NCI-H748 treated with DMSO at 0.1 percent for 48 hours (cell line): Measurements from ENCODE around the gene SUSD5.
"Not testable (repeated sequence)": the region's sequence is repeated elsewhere in the genome, so short reads cannot be mapped to it uniquely, and the experiment has no call there.

Experiments
- DNase-seq: peaks from one replicate; lab custom pipeline; 2025; lab: John Stamatoyannopoulos, UW

Gene SUSD5

GRCh38 chr3:33194303-33194702, 24.3 kb downstream of the SUSD5 start:
- no peak for DNase-seq

GRCh38 chr3:33187368-33187634, 31.3 kb downstream of the SUSD5 start:
- DNase-seq: no peak

DNA sequence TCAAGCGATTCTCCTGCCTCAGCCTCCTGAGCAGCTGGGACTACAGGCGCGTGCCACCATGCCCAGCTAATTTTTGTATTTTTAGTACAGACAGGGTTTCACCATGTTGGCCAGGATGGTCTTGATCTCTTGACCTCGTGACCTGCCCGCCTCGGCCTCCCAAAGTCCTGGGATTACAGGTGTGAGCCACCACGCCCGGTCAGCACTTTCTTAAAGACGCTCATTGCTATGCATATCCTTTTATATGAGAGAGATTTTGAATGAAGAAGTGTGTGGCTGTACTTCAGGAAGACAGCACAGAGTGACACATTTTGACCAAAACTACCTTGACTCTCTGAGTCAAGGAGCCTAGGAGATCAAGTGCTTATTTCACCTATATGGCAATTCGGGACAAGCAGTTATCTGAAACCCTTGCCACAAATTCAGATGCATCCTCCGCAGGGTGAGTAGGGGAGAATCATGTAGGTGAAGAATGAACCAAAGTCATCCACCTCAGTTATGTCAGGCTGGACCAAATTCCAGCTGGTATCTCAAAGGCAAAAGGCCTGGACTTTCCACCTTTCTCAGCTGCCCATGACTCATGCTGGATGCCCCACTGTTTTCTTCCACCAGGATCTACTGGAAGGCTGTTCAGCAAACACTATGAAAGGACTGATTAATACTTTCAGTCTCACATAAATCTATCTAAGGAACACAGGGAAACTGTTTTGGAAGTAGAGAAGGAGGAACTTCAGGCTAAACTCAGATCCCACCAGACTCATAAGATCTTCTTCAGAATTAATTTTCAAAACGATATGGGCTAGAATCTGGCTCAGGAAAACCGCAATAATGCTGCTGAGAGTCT, 31.9 kb downstream of the SUSD5 start:
- no peak for DNase-seq

- DNase-seq: no peak
These were observed 33.7 kb downstream of the SUSD5 start for GRCh38 chr3:33184863-33185262.

GRCh38 chr3:33181641-33182040, 37.0 kb downstream of the SUSD5 start:
- not testable (repeated sequence) for DNase-seq

DNA sequence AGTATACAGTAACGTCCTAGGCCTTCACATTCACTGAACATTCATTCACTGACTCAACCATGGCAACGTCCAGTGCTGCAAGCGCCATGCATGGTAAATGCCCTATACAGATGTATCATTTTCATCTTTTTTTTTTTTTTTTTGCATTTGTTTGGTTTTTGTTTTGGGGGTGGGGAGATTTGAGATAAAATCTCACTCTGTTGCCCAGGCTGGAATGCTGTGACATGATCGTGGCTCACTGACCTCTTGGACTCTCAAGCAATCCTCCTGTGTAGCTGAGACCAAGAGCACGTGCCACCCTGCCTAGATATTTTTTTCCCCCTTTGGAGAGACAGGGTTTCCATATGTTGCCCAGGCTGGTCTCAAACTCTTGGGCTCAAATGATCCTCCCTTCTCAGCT, 37.4 kb downstream of the SUSD5 start:
- no peak for DNase-seq

DNA sequence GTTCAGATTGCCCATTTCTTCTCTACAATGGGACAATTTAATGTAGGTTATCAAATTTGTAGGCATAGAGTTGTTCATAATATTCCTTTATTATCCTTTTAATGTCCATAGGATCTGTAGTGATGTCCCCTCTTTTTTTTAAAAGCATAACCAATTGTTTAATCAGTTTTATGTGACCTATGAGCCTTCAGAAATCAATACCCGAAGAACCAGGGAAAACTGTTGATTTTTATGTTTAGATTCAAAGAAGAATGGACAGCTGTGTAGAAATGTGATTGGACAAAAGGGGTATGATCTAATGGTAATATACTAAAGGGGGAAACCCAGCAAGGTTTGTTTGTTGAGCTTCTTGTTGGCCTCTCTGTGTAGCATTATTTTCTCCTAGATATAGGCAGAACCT, 39.5 kb downstream of the SUSD5 start:
- no peak for DNase-seq

DNA sequence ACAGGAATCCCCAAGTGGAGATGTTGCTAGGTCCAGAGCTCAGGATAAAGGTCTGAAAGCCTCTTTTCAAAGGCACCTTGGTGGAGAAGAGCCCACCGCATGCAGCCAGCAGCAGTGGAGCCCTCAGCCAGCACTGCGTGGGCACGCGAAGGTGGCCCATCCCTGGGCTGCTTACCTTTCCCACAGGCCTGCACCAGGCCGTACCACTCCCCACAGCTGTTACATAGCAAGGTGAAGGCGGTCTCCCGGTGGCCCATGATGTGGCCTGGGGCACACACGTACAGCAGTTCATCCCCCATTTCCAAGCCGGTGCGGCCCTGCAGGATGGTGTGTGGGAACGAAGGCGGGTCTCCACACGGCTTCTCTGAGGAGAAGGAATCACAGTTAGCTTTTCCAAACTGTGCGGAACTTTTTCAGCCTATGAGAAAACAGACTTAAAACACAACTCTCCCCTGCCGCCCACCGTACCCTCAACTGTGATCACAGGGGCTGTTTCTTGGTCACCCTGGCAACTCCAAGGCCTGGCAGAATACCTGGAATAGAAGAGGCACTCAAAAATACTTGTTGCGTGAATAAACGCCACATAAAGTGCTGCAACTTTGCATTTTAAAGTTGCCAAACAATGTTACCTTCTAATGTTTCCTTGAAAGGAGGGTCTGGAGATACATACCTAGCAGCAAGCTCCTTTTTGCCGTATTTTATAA, 43.7 kb downstream of the SUSD5 start:
- no peak for DNase-seq

DNA sequence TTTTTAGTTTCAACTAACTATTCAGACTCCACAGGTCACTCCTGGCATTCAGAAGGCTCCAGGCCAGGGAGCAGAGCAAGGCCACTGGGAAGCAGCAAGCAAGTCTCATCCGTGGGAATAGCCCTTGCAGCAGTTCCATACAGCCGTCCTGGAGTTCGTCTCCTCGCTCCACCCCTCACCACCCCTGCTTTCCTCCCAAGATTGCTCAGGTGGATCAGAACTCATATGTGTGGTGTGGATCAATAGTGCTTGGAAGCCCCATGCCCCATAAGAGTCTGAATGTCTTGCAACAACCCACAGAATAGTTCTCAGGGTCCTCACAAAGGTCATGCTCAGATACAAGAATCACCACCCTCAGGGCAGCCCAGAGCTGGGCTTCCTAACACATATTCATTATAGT, 44.5 kb downstream of the SUSD5 start:
- no peak for DNase-seq

GRCh38 chr3:33173672-33174071, 44.9 kb downstream of the SUSD5 start:
- no peak for DNase-seq

DNA sequence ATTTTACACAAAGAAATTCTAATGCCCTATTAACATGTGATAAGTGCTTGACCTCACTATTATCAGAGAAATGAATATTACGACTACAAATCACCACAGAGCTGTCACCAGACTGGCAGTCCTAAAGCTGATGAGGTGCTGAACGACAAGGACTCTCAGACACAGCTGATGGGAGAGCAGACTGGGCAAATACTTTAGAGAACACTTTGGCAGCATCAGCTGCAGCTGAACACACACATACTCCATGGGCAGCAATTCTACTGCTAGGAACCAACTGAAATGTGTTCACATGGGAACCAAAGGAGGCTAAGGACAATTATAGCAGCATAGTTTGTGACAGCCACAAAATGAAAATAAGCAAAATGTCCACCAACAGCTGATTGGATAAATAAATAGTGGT, 45.5 kb downstream of the SUSD5 start:
- no peak for DNase-seq

GRCh38 chr3:33171580-33171979, 47.0 kb downstream of the SUSD5 start:
- no peak for DNase-seq

DNA sequence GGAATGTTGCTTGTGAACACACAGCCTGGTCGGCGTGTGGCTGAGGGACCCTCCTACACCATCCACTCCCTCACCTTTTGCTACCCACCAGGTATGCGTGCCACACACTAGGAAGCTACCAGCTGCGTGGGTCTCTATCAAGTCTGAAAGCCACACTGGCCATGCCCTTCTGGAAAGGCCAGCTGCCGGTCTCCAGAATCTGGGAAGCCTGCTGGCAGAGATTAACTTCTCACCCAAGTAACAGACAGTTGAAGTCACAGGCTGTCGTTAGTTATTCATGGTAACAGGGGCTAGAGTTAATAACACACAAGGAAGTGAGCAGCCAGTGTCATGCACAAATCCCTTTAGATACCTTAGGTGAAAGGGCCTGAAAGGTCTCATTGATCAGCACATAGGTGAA, 48.1 kb downstream of the SUSD5 start:
- DNase-seq: no peak

- DNase-seq: no peak
These were observed 50.8 kb downstream of the SUSD5 start for GRCh38 chr3:33167716-33168336.

DNA sequence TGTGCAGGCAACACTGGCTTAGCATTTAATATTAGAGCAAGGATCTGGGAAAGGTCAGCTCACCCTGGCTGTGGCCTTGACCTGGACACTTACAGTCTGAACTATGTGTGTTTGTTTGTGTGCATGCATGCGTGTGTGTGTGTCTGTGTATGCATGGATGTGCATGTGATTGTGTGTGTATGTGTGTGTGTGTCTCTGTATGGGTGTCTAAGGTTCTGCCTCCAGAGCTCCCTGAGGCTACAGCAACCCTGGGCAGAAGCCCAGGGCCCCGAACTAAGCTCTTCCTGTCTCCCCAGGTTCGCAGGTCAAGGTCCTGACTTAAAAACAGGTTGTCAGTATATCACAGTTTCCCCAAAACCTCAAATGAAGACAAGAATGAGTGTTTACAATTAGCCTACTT, 51.3 kb downstream of the SUSD5 start:
- DNase-seq: no peak

DNA sequence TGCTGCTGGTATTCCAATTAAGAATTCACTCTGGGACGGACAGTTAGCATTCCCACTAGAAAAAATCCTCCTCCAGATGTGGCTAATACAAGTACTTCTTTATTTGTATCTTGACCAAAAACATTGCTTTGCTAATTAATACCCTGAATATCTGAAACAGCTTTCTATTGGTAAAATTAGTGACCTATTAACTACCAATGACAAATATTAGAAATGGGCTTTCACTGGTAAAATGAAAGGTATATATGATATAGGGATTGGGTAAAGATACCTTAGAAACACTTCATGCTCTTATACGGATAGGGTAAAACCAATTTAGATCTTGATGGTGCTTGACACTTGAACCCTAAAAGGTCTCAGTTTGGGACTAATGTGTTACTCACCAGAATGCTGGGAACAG, 52.5 kb downstream of the SUSD5 start:
- DNase-seq: no peak

DNA sequence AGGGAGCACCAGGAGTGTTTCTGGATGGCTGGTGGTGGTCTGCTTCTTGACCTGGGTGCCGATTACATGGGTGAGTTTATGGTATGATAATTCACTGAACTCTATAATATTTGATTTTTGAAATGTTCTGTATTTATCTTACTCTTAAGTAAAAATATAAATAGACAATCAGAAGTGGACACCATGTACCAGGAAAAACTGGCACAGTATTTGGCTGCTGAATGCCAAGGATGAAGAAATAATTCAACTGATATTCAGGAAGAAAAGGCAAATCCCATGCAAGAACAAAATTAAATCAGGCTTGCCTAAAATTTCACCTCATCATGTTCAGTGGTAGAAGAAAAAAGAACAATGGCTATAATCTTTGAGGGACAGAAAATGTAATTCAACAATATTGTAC, 53.2 kb downstream of the SUSD5 start:
- no peak for DNase-seq

GRCh38 chr3:33162621-33163020, 56.0 kb downstream of the SUSD5 start:
- DNase-seq: not testable (repeated sequence)

- DNase-seq: no peak
These were observed 58.6 kb downstream of the SUSD5 start for GRCh38 chr3:33159981-33160380.

DNA sequence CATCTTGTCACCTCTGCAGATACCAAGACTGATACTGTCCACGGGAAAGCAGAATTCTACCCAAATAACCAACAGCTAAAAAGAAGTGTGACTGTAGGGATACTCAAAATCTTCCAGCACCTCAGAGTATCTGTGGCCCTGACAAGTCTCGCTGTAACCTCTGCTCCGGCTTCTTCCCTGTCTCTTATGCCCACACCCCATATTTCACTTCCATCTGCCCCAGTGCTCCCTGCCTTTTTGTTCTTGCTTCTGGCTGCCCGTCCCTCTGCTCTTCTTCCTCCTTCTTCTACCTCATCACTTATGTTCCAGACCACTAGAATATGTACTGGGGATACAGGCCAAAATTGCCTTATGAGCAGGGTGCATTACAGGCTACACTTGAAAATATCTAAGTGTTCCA, 59.4 kb downstream of the SUSD5 start:
- DNase-seq: no peak

DNA sequence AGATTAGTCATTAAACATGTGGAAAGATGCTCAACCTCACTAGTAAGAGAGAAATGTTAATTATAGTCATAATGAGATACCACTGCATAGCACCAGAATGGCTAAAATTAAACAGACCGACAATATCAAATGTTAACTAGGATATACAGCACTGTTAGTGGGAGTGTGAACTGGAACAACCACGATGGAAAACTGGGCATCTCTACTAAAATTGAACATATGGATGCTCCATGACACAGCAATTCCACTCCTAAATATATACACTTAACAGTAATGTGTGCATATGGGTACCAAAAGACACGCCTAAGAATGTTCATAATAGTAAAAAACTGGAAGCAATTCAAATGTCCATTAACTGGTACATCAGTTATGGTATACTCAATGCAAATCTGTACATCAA, 63.3 kb downstream of the SUSD5 start:
- no peak for DNase-seq

- DNase-seq: no peak
These were observed 64.8 kb downstream of the SUSD5 start for GRCh38 chr3:33153782-33154181.
